Right lobe of liver (tissue), 6 donors: Measurements from ENCODE around the gene NOC2L. TPM values are rescaled to one million over a fixed set of nuclear protein-coding genes. Genes with fewer than 3 reads are reported as not detected.
"Not testable (repeated sequence)": the region's sequence is repeated elsewhere in the genome, so short reads cannot be mapped to it uniquely, and the experiment has no call there.

Source experiments
- ATAC-seq, 4 donors: fragments of 200-7000 bp; cut with Tn5 transposase; one replicate each; pipeline ENCODE4 v1.9.1; 2020; ENCODE audit warnings: mild to moderate bottlenecking in 4 of 4, moderate library complexity in 4 of 4
- DNase-seq, 3 donors: peaks; one replicate each; pipeline ENCODE4 v3.0.0-alpha.2; 2020
- H3K27ac ChIP-seq, 3 donors: fragments of 200-600 bp; one replicate each; pipeline ENCODE4 v1.8.0; 2022
- H3K27me3 ChIP-seq, 2 donors: fragments of 200-600 bp; one replicate each; pipeline ENCODE4 v1.8.0; 2022
- H3K36me3 ChIP-seq, 4 donors: fragments of 200-600 bp; sonication (generic) in 1 of 4; one replicate each; pipeline versions ENCODE4 v1.5.1 to v1.8.0; 2017 to 2022; ENCODE audit warnings: control low read depth in 1 of 4
- H3K4me1 ChIP-seq, 4 donors: fragments of 200-600 bp; sonication (generic) in 1 of 4; one replicate each; pipeline versions ENCODE4 v1.5.1 to v1.8.0; 2017 to 2022; ENCODE audit warnings: control low read depth in 1 of 4
- H3K4me3 ChIP-seq, 3 donors: fragments of 200-600 bp; one replicate each; pipeline ENCODE4 v1.8.0; 2022
- H3K9me3 ChIP-seq, 4 donors: fragments of 200-600 bp; sonication (generic) in 1 of 4; one replicate each; pipeline versions ENCODE4 v1.5.1 to v1.8.0; 2017 to 2022; ENCODE audit warnings: control low read depth in 1 of 4
- CTCF ChIP-seq, 4 donors: fragments of 200-600 bp in 3 of 4; fragments of 450-650 bp in 1 of 4; IDR thresholded peaks; one replicate each; pipeline versions ENCODE4 v1.5.1 to v1.8.0; 2016 to 2022; ENCODE audit warnings: antibody characterized with exemption in 4 of 4, mild to moderate bottlenecking in 2 of 4
- POLR2A ChIP-seq: fragments of 450-650 bp; IDR thresholded peaks from one replicate; pipeline ENCODE4 v1.6.1; 2017; ENCODE audit warnings: antibody characterized with exemption, mild to moderate bottlenecking
- WGBS: methylation state at CpG from one replicate; pipeline ENCODE4 v1.1.6; 2018; ENCODE audit warnings: low coverage, low lambda C conversion rate; ENCODE audit not compliant: insufficient coverage; ENCODE audit errors: missing lambda C conversion rate; 5-methylcytosine and 5-hydroxymethylcytosine counted together
- intact Hi-C, 2 donors: fragments of 100-400 bp; cut with DNase I; formaldehyde crosslinking; loops; one replicate each; pipeline versions ENCODE4 v1.11.2 to v1.14.1; 2022
- total RNA-seq, 6 experiments: library from RNA; depleted of rRNA in 2 of 6; stranded (reverse); fragments of >200 nt in 2 of 6; fragmentation: NEBNext Ultra II Directional in 3 of 6; extraction: Animal tissue kit (Norgen Biotek cat#: 25700) in 3 of 6; gene quantifications; one replicate each; pipeline versions ENCODE4 v1.1.0 to v1.2.4, GENCODE V29; 2016 to 2023
- donor health status: DM: no; HTN: yes; CAD: no.
- donor health status: DM: no; HTN: no; CAD: no.
- donor health status: DM: no; HTN: no; CAD: no.
- donor health status: DM: no; HTN: yes; CAD: no.
- donor health status: DM: no; HTN: yes; CAD: no.

Gene NOC2L
- total RNA-seq, 6 experiments from 2014 or later, result 28.9 to 36.8 (median 30.2) TPM

- DNase-seq, result no peak
- WGBS, result 93% methylated on average over 5 of the region's 23 CpGs
- TF ChIP-seq POLR2A (no peak), CTCF (IDR thresholded peaks at IDR 0.05) (no peak)
- peaks cover 3 to 65% (median 20%) of the 10 kb centered on the region in 4 donors for H3K36me3 ChIP-seq
- H3K27me3 ChIP-seq, result no peaks in the 10 kb centered on the region
- H3K9me3 ChIP-seq, result no peaks in the 10 kb centered on the region
- no peak overlapping the region for H3K4me3 ChIP-seq
- H3K4me1 ChIP-seq, result no peaks in the 10 kb centered on the region
- intact Hi-C loops, result no loop called here
- H3K27ac ChIP-seq, result no peak overlapping the region
- no peak for ATAC-seq
These were observed 8.2 kb downstream of the NOC2L start for GRCh38 chr1:950881-951280.

- no peak overlapping the region for H3K4me3 ChIP-seq
- intact Hi-C loops, result no loop called here
- ATAC-seq (no peak), DNase-seq (no peak)
- WGBS, result 83% methylated on average over 1 of the region's 9 CpGs
- no peaks in the 10 kb centered on the region for H3K4me1 ChIP-seq
- H3K36me3 ChIP-seq, result peaks cover 0 to 59% (median 18%) of the 10 kb centered on the region in 4 donors
- H3K9me3 ChIP-seq, result no peaks in the 10 kb centered on the region
- H3K27ac ChIP-seq, result no peak overlapping the region
- TF ChIP-seq POLR2A, result no peak
- no peak for TF ChIP-seq CTCF (IDR thresholded peaks at IDR 0.05)
- H3K27me3 ChIP-seq, result no peaks in the 10 kb centered on the region
These were observed 8.8 kb downstream of the NOC2L start for GRCh38 chr1:950268-950667.

GRCh38 chr1:947958-948357 lies 11.1 kb downstream of the NOC2L start:
- TF ChIP-seq CTCF (IDR thresholded peaks at IDR 0.05) (no peak), POLR2A (no peak)
- Histone ChIP-seq H3K4me3 (no peak overlapping the region), H3K9me3 (no peaks in the 10 kb centered on the region), H3K27me3 (peaks cover 0 to under 1% of the 10 kb centered on the region in 2 donors), H3K36me3 (peaks cover 0 to 37% (median 9%) of the 10 kb centered on the region in 4 donors), H3K27ac (no peak overlapping the region), H3K4me1 (no peaks in the 10 kb centered on the region)
- no peak for ATAC-seq
- intact Hi-C loops, result no loop called here
- WGBS, result no CpG with 5 or more reads among the region's 15 CpGs
- DNase-seq, result no peak

GRCh38 chr1:946811-947210 lies 12.2 kb downstream of the NOC2L start:
- ATAC-seq, H3K27me3 ChIP-seq, DNase-seq, H3K9me3 ChIP-seq, H3K4me3 ChIP-seq, intact Hi-C loops, H3K4me1 ChIP-seq, H3K27ac ChIP-seq: not testable (repeated sequence)
- 90% methylated on average over 2 of the region's 13 CpGs for WGBS
- peaks cover 0 to 27% (median 6%) of the 10 kb centered on the region in 4 donors for H3K36me3 ChIP-seq

GRCh38 chr1:945688-946556 lies 13.1 kb downstream of the NOC2L start:
- H3K36me3 ChIP-seq, result peaks cover 0 to 22% (median 6%) of the 10 kb centered on the region in 4 donors
- ATAC-seq, result no peak
- H3K4me1 ChIP-seq, result peaks cover 0 to 12% (median 3%) of the 10 kb centered on the region in 4 donors
- intact Hi-C loops, result no loop called here
- DNase-seq, result no peak
- no peak overlapping the region for H3K27ac ChIP-seq
- TF ChIP-seq POLR2A, result no peak
- TF ChIP-seq CTCF (IDR thresholded peaks at IDR 0.05), result no peak
- no peaks in the 10 kb centered on the region for H3K9me3 ChIP-seq
- no peak overlapping the region for H3K4me3 ChIP-seq
- 84% methylated on average over 11 of the region's 29 CpGs for WGBS
- H3K27me3 ChIP-seq, result peaks cover 0 to 4% of the 10 kb centered on the region in 2 donors
